Stimulated activated CD8-positive, alpha-beta memory T cell treated with anti-CD3 and anti-CD28 coated beads, Interleukin-12 subunit alpha, Interleukin-12 subunit beta, amount 100 ng/mL, for 24 hours (primary cell): ENCODE data around the gene TF.

Experiments
- DNase-seq: peaks from one replicate; pipeline ENCODE4 v3.0.0-alpha.2; 2020; ENCODE audit errors: extremely low read depth

The TF gene

DNA sequence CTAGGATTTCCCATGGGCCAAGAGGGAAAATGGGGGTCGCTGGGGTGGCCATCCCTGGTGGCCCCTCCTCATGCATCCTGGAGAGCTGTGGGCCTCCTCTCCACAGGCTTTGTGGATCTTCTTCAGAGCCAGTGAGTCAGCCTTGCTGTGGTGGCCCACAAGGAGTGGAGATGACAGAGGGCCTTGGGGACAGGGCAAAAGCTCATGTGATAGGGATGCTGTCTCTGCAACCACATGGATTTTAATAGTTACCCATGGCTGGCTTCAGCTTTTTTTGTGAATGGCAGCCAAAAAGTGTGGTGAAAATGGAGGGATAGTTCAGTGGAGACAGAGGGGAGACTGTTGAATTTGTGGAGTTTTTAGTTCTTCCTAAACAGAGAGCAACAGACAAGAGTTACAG is 1.2 kb downstream of the TF start:
- no peak for DNase-seq

DNA sequence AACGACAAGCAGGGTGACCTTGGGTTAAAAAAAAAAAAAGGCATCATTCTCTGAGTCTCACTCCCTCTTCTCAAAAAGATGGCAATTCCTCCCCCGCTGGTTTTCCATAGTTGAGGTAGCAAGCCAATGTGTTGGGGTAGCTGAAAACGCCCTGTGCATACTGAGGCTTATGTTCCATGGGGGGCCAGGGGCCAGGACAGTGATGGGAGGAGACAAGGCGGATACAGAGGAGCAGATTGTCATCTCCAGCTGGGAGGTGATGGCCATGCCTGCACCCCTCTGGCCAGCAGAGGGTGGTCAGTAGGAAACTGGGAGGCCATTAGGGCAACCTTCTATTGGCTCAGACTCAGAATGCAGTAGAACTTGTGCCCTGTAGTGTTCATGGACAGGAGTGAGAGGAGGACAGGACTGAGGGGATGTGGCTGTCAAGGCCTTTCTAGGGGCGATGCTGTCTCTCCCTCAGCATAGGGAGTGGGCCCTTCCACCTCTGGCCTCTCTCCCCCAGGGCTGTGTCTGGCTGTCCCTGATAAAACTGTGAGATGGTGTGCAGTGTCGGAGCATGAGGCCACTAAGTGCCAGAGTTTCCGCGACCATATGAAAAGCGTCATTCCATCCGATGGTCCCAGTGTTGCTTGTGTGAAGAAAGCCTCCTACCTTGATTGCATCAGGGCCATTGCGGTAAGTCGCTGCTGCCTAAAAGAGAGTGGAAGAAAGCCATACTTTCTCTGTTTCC is 1.9 kb downstream of the TF start:
- DNase-seq = no peak

GRCh38 chr3:133749427-133750258 is 3.5 kb downstream of the TF start:
- no peak for DNase-seq

DNA sequence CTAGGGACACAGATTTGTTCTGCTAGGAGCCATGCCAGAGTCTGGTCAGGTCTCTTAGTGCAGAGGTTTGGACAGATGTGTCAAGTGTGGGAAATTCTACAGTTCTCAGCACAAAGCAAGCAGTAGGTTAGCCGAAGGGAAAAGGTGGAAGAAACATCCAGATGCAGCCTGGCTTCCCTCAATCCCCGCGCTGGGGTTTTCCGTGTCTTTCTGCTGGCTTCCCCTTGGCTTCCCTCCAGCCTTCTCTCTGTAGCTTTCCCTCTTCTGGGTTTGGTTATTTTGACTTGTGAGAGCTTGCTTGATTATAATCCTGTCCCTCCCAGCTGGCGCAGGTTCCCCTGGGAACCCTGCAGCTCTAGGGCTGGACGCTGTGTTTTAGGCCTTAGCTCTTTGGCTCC is 4.1 kb downstream of the TF start:
- DNase-seq = no peak

DNA sequence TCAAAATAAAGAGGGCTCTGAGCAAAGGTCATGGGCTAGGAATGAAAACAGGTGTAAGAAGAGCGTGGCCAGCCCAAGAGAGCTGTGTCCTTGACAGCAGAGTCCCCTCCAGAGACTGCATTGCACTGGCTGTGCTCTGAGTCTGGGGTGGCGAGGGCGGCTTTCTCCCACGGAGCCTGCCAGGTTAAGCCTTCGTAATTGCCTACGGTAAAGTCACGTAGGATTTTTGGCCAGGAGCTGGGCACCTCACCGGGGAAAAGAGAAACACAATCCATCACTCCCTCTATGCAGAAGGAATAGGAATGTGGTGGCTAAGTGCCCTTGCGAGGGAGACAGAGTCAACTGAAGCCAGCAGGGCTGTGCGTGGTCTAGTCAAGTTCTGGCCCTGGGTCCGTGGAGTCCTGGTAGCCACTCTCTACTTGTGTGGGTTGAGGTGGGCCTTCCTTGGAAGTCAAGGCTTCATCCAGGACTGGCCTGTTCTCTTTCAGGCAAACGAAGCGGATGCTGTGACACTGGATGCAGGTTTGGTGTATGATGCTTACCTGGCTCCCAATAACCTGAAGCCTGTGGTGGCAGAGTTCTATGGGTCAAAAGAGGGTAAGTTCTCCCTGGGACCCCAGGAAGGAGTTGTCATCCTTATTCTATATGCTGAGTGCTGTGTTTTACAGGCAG is 7.0 kb downstream of the TF start:
- no peak for DNase-seq

DNA sequence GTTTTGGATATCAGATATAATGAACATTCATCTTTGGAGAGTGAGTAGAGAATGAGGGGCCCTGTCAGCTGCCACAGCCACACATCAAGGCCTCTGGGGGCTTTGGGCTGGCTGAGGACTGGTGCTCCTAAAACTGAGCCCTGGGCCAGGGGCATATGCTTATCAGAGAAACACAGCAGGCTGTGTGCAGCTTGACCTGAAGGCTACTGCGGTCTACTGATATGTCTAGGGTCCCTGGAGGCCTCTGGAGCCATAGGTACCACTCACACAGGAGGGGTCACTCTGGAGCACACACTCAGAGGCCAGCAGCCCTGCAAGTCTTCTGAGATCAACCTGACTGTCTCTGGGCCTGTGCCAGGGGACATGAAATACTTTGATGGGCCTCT is 7.6 kb downstream of the TF start:
- no peak for DNase-seq

DNA sequence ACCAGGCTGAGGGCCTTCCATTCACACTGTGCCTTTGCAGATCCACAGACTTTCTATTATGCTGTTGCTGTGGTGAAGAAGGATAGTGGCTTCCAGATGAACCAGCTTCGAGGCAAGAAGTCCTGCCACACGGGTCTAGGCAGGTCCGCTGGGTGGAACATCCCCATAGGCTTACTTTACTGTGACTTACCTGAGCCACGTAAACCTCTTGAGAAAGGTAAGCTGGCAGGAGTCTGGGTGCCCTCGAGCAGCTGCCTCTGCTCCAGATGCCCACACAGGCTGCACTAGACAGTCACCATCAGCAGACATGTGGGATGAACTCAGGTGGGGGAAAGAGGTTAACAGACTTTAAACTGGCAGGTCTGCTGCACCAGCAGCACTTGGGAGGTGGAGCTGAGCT is 8.3 kb downstream of the TF start:
- no peak for DNase-seq

- DNase-seq = no peak
Observed at GRCh38 chr3:133754973-133755828, 9.0 kb downstream of the TF start.

DNA sequence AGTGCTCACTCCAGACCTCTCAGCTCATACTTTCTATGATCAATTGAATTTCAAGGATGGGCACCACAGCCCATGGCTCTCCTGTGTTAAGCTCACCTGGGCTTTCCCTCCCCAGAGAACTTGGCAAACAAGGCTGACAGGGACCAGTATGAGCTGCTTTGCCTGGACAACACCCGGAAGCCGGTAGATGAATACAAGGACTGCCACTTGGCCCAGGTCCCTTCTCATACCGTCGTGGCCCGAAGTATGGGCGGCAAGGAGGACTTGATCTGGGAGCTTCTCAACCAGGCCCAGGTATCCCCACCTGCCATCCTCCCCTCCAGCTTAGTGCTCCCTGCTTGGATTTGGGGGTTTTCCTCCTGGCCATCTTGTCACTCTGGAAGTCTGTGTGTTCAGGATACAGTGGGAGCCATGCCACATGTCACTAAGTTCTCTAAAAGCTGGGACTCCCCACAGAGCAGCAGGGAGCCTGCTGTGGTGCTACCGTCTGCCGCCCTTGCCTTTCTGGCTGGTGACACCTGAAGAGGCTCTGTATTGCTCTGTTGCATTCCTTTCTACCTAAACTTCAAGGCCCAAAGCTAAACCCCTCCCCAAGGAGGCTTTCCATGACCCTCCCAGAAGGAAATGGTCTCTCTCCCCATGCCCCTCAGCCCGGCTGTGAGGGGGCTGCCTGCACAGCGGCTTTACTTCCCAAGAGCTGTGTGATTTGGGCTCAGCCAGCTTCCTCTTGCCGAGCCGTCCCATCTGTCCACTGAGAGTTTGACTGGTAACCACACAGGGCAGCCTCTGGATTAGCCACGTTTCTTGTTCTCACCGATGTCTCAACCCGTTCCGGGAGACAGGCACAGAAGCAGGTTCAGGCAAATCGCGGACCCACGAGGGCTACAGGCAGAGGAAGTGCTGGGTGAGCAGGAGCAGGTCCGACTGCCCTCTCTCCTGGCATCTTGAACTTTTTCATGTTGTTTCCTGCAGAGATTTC is 10.8 kb downstream of the TF start:
- no peak for DNase-seq

DNA sequence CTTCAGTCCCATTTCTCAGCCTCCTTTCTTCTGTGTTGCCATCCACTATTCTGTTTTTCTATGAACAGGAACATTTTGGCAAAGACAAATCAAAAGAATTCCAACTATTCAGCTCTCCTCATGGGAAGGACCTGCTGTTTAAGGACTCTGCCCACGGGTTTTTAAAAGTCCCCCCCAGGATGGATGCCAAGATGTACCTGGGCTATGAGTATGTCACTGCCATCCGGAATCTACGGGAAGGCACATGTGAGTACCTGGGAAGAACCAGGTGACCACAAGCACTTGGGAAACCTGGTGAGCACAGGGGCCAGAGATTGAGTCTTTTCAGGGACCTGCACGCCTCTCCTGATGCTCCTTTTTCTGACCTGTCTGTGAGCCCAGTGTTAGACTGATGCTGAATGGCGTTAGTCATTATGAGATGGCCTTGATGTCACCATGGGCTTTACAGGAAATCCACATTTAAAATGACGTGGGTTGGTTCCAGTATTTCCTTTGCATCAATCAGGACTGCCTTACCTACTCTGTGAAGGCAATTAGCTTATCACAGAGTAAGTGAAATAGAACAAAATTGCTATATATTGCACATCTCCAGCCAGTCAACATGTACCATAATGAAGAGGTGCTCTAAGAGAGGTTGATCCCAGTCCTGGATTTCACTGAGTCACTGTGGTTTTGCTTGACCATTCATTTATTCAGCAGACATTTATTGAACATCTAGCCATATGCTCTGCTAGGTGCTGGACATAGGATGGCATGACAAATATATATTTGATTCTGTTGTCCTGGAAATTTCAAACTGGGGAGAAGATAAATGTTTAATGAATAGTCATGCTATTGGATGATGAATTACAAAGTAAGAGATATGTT is 11.7 kb downstream of the TF start:
- DNase-seq = no peak

GRCh38 chr3:133758568-133758928 is 12.4 kb downstream of the TF start:
- no peak for DNase-seq

GRCh38 chr3:133758964-133759739 is 13.0 kb downstream of the TF start:
- no peak for DNase-seq

DNA sequence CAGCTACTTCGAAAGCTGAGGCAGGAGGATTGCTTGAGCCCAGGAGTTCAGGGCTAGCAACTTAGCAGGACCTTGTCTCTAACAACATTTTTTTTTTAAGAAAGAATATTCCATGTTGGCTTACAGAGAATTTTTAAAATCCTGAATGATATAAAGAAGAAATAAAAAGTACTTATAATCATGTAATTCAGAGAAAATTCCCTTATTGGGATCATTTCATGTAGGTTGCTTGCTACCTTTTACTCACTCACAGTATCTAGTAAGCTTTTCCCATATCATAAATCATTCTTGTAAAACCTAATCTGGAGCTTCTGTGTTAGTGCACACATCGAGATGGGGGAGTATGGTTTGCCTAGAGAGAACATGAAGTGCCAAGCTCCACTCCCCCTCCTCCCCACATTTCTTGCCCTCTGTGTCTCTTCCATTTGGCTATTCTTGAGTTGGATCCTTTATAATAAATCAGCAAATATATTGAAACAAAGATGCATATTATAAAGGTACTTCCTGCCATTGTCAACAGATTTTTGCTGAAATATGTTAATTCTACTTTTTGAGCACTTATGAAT is 13.6 kb downstream of the TF start:
- DNase-seq = no peak

DNA sequence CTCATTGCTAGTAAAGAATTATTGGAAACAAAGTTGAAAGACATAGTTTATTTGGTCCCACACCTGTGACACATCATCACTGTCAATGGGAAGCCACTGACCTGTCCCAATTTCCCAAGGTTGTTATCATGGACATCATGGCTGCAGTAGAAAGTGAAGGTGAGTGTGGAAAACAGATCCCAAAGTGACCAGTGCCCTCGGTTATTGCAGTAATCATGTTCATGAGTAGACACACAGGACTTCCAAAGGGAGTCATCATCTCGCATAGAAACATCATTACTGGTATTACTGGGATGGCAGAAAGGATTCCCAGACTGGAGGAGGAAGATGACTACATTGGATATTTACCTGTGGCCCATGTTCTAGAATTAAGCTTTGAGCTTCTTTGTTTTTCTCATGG is 14.7 kb downstream of the TF start:
- no peak for DNase-seq

DNA sequence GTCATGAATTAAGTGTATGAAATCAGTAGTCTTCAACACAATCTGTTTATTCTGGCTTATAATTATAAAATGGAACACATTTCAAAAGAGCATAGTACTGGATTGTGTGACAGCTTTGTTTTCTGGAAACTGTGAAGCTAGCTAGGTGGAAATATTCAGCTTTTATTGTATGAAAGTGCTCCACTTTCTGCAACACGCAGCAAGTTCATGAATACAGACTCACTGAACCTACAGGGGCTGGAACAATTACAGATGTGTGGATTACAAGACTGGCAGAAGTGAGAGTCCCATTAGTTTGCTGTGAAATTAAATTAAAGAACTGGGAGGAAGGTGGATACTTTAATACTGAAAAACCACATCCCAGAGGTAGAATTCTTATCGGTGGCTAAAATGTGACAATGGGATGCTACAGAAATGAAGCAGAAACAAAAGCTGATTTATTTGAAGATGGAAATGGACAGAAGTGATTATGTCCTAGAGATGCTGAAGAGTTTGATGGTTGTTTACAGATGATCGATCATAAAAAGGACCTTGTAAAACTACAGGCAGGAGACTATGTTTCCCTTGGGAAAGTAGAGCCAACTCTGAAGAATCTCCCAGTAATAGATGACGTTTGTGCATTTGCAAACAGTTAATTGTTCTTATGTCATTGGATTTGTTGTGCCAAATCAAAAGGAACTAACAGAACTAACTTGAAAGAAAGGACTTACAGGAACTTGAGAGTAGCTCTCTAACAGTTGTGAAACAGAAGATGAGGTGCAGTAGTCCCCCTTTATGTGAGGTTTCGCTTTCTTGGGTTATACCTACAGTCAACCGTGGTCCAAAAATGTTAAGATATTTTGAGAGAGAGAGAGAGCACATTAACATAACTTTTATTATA is 15.7 kb downstream of the TF start:
- no peak for DNase-seq

GRCh38 chr3:133762539-133762938 is 16.3 kb downstream of the TF start:
- no peak for DNase-seq

DNA sequence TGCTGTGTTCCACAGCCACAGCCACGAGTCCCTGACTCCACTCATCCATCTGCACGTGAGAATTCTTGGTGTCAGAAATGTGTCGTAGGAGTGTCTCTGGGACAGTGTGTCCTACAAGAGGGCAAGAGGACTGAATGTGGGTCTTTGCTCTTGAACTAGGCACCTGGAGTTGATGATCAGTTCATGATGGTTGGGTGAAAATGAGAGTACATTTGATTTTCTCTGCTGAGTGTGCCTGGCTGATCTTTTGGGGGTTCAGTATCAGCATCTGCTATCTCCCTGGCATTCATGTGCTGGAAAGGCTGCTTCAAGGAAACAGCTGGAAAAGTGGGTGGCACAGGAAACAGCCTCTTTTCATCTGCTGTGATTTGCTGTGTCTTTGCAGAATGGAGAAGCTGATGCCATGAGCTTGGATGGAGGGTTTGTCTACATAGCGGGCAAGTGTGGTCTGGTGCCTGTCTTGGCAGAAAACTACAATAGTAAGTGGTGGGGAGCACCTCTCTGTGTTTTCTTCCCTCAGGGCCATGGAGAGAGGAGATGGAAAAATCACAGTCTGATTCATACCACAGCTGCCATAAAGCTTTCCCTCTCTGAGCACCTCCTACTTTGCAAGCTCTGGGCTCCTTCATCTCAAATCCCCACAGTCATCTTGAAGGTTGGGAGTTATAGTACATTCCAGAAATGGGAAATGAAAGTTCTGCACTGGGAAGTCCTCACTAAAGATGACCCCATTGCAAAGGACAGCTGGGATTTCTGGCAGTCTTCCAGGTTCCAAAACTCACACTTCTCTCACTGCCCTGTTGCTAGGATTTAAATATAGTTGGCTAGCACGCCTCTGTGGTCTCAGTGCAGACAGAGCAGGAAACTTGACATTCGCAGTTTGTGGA is 17.8 kb downstream of the TF start:
- no peak for DNase-seq
